Measurements from ENCODE around the gene KDM3B.

DNA sequence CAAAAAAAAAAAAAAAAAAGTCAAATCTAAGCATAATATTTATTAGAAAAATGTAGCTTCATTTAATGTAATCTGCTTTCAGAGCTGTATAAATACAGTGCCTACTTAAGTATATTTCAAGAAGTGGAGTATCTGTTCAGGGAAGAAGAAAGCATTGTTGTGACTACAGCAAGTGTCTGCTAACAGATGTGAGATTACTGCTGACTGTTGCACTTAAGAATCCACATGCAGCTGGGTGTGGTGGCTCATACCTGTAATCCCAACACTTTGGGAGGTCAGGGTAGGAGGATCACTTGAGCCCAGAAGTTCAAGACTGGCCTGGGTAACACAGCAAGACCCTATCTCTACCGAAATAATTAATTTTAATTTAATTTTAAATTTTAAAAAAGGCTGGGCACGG is 19.0 kb downstream of the KDM3B start:
- TF ChIP-seq EHF (CRISPR knock-in tag; IDR thresholded peaks at IDR 0.05) = no peak
- TF ChIP-seq, protein P1, sequence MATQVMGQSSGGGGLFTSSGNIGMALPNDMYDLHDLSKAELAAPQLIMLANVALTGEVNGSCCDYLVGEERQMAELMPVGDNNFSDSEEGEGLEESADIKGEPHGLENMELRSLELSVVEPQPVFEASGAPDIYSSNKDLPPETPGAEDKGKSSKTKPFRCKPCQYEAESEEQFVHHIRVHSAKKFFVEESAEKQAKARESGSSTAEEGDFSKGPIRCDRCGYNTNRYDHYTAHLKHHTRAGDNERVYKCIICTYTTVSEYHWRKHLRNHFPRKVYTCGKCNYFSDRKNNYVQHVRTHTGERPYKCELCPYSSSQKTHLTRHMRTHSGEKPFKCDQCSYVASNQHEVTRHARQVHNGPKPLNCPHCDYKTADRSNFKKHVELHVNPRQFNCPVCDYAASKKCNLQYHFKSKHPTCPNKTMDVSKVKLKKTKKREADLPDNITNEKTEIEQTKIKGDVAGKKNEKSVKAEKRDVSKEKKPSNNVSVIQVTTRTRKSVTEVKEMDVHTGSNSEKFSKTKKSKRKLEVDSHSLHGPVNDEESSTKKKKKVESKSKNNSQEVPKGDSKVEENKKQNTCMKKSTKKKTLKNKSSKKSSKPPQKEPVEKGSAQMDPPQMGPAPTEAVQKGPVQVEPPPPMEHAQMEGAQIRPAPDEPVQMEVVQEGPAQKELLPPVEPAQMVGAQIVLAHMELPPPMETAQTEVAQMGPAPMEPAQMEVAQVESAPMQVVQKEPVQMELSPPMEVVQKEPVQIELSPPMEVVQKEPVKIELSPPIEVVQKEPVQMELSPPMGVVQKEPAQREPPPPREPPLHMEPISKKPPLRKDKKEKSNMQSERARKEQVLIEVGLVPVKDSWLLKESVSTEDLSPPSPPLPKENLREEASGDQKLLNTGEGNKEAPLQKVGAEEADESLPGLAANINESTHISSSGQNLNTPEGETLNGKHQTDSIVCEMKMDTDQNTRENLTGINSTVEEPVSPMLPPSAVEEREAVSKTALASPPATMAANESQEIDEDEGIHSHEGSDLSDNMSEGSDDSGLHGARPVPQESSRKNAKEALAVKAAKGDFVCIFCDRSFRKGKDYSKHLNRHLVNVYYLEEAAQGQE (IDR thresholded peaks at IDR 0.05) = no peak
- no peak for TF ChIP-seq RAD21 (conservative IDR thresholded peaks at IDR 0.05 in 1 of 2, IDR thresholded peaks at IDR 0.05 in 1 of 2)
- TF ChIP-seq, protein P2, sequence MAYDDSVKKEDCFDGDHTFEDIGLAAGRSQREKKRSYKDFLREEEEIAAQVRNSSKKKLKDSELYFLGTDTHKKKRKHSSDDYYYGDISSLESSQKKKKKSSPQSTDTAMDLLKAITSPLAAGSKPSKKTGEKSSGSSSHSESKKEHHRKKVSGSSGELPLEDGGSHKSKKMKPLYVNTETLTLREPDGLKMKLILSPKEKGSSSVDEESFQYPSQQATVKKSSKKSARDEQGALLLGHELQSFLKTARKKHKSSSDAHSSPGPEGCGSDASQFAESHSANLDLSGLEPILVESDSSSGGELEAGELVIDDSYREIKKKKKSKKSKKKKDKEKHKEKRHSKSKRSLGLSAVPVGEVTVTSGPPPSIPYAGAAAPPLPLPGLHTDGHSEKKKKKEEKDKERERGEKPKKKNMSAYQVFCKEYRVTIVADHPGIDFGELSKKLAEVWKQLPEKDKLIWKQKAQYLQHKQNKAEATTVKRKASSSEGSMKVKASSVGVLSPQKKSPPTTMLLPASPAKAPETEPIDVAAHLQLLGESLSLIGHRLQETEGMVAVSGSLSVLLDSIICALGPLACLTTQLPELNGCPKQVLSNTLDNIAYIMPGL (CRISPR knock-in tag; IDR thresholded peaks at IDR 0.05; ENCODE audit: borderline replicate concordance) = no peak
- TF ChIP-seq, protein P3, sequence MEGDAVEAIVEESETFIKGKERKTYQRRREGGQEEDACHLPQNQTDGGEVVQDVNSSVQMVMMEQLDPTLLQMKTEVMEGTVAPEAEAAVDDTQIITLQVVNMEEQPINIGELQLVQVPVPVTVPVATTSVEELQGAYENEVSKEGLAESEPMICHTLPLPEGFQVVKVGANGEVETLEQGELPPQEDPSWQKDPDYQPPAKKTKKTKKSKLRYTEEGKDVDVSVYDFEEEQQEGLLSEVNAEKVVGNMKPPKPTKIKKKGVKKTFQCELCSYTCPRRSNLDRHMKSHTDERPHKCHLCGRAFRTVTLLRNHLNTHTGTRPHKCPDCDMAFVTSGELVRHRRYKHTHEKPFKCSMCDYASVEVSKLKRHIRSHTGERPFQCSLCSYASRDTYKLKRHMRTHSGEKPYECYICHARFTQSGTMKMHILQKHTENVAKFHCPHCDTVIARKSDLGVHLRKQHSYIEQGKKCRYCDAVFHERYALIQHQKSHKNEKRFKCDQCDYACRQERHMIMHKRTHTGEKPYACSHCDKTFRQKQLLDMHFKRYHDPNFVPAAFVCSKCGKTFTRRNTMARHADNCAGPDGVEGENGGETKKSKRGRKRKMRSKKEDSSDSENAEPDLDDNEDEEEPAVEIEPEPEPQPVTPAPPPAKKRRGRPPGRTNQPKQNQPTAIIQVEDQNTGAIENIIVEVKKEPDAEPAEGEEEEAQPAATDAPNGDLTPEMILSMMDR (IDR thresholded peaks at IDR 0.05) = no peak
- TF ChIP-seq MAZ (IDR thresholded peaks at IDR 0.05; ENCODE audit: borderline replicate concordance, low read depth, low read length) = no peak
- no peak for TF ChIP-seq RARB (CRISPR knock-in tag; IDR thresholded peaks at IDR 0.05)
- no peak for TF ChIP-seq HDAC2 (IDR thresholded peaks at IDR 0.05)
- no peak for TF ChIP-seq EP300 (IDR thresholded peaks at IDR 0.05)
- no peak for TF ChIP-seq ZFP36 (IDR thresholded peaks at IDR 0.05; ENCODE audit: borderline replicate concordance, partially characterized antibody)
- TF ChIP-seq CEBPB (IDR thresholded peaks at IDR 0.05) = no peak
- no peak for TF ChIP-seq POLR2A (IDR thresholded peaks at IDR 0.05; ENCODE audit: low read length)
- TF ChIP-seq MAFK (IDR thresholded peaks at IDR 0.05; ENCODE audit: partially characterized antibody) = peak; percentile 31
- TF ChIP-seq NR3C1 (IDR thresholded peaks at IDR 0.05) = no peak
